HG03135 (cell line): Measurements from ENCODE around the gene NELL1.

ENCODE experiments used
- ATAC-seq: cut with Tn5 transposase; IDR thresholded peaks from one replicate; pipeline ENCODE4 v1.9.1; 2021; ENCODE audit warnings: mild to moderate bottlenecking, moderate library complexity; ENCODE audit not compliant: unreplicated experiment

Gene NELL1

GRCh38 chr11:20937826-20938225 is 268.4 kb downstream of the NELL1 start:
- no peak for ATAC-seq

- ATAC-seq = no peak
Observed at GRCh38 chr11:20949585-20949984, 280.2 kb downstream of the NELL1 start.

GRCh38 chr11:20962581-20962980 is 293.2 kb downstream of the NELL1 start:
- no peak for ATAC-seq

- no peak for ATAC-seq
Observed at GRCh38 chr11:20963596-20963995, 294.2 kb downstream of the NELL1 start.

- ATAC-seq = no peak
Observed at GRCh38 chr11:20964985-20965384, 295.6 kb downstream of the NELL1 start.

- no peak for ATAC-seq
Observed at GRCh38 chr11:20966489-20966888, 297.1 kb downstream of the NELL1 start.

GRCh38 chr11:20973940-20974559 is 304.7 kb downstream of the NELL1 start:
- no peak for ATAC-seq

GRCh38 chr11:20980736-20981135 is 311.4 kb downstream of the NELL1 start:
- no peak for ATAC-seq

- no peak for ATAC-seq
Observed at GRCh38 chr11:20990447-20990846, 321.1 kb downstream of the NELL1 start.

- no peak for ATAC-seq
Observed at GRCh38 chr11:20991471-20991870, 322.1 kb downstream of the NELL1 start.

GRCh38 chr11:21007297-21007696 is 337.9 kb downstream of the NELL1 start:
- no peak for ATAC-seq

- ATAC-seq = no peak
Observed at GRCh38 chr11:21018248-21018647, 348.9 kb downstream of the NELL1 start.

- ATAC-seq = no peak
Observed at GRCh38 chr11:21026685-21027084, 357.3 kb downstream of the NELL1 start.

- no peak for ATAC-seq
Observed at GRCh38 chr11:21037850-21038249, 368.5 kb downstream of the NELL1 start.

- ATAC-seq = no peak
Observed at GRCh38 chr11:21038801-21039200, 369.4 kb downstream of the NELL1 start.

GRCh38 chr11:21040630-21041029 is 371.2 kb downstream of the NELL1 start:
- no peak for ATAC-seq

- no peak for ATAC-seq
Observed at GRCh38 chr11:21048626-21049025, 379.2 kb downstream of the NELL1 start.

GRCh38 chr11:21053466-21053865 is 384.1 kb downstream of the NELL1 start:
- ATAC-seq = no peak

- no peak for ATAC-seq
Observed at GRCh38 chr11:21056644-21057043, 387.3 kb downstream of the NELL1 start.

GRCh38 chr11:21059879-21060278 is 390.5 kb downstream of the NELL1 start:
- ATAC-seq = no peak

GRCh38 chr11:21066030-21066429 is 396.6 kb downstream of the NELL1 start:
- no peak for ATAC-seq

GRCh38 chr11:21068886-21069285 is 399.5 kb downstream of the NELL1 start:
- no peak for ATAC-seq

- ATAC-seq = no peak
Observed at GRCh38 chr11:21069909-21070308, 400.5 kb downstream of the NELL1 start.
